ENCODE data around the gene MCM7.

DNA sequence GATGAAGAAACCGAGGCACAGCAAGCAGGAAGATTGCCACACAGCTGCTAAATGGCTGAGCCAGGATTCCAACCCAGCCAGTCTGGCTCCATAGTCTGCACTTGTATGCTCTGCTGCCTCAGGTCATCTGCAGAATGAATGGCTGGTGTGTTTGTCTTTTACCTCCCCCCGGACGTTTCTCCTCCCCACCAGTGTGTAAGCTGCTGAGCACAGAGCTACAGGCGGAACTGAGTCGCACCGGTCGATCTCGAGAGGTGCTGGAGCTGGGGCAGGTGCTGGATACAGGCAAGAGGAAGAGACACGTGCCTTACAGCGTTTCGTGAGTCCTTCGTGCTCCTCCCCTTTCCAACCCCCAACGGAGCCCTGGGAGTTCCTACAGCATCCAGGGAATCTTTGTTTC is 20.9 kb upstream of the MCM7 start:
- TF ChIP-seq, protein P1, sequence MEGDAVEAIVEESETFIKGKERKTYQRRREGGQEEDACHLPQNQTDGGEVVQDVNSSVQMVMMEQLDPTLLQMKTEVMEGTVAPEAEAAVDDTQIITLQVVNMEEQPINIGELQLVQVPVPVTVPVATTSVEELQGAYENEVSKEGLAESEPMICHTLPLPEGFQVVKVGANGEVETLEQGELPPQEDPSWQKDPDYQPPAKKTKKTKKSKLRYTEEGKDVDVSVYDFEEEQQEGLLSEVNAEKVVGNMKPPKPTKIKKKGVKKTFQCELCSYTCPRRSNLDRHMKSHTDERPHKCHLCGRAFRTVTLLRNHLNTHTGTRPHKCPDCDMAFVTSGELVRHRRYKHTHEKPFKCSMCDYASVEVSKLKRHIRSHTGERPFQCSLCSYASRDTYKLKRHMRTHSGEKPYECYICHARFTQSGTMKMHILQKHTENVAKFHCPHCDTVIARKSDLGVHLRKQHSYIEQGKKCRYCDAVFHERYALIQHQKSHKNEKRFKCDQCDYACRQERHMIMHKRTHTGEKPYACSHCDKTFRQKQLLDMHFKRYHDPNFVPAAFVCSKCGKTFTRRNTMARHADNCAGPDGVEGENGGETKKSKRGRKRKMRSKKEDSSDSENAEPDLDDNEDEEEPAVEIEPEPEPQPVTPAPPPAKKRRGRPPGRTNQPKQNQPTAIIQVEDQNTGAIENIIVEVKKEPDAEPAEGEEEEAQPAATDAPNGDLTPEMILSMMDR (conservative IDR thresholded peaks at IDR 0.05; ENCODE audit: low read length), result no peak
- TF ChIP-seq EZH2phosphoT487 (IDR thresholded peaks at IDR 0.05; ENCODE audit: borderline replicate concordance), result no peak
